K562 (cell line): ENCODE data around the gene SOCS3. TPM values are rescaled to one million over a fixed set of nuclear protein-coding genes. Genes with fewer than 3 reads are reported as not detected.

Source experiments
- ARNT ChIP-seq, 2 experiments: fragments of 450-650 bp; IDR thresholded peaks; 2 replicates each; pipeline ENCODE4 v1.6.1; 2016; ENCODE audit warnings: mild to moderate bottlenecking in 1 of 2
- CTCF ChIP-seq, 3 experiments: IDR thresholded peaks in 2 of 3; conservative IDR thresholded peaks in 1 of 3; 2 replicates each; pipeline ENCODE4 v1.5.1; 2011 to 2012; ENCODE audit warnings: low read length in 3 of 3, mild to moderate bottlenecking in 3 of 3, control low read depth in 2 of 3, improper control_type of control experiment in 1 of 3, inconsistent platforms in 1 of 3, low read depth in 1 of 3, mixed read lengths in 1 of 3, moderate library complexity in 1 of 3; ENCODE audit not compliant: insufficient read depth in 2 of 3
- GTF2A2 ChIP-seq: IDR thresholded peaks from 2 replicates; pipeline ENCODE4 v1.6.1; 2016; ENCODE audit warnings: mild to moderate bottlenecking, missing genetic modification characterization, missing compliant biosample characterization
- PBX2 ChIP-seq, 2 experiments: IDR thresholded peaks in 1 of 2; conservative IDR thresholded peaks in 1 of 2; 2 replicates each; pipeline ENCODE4 v1.6.1; 2016; ENCODE audit warnings: low read depth in 2 of 2, mild to moderate bottlenecking in 1 of 2, missing compliant biosample characterization in 1 of 2, missing genetic modification characterization in 1 of 2, moderate library complexity in 1 of 2
- POLR2G ChIP-seq: fragments of 200-400 bp; formaldehyde crosslinking; IDR thresholded peaks from 2 replicates; pipeline ENCODE4 v1.6.1; 2017; ENCODE audit warnings: low read depth, mild to moderate bottlenecking, antibody characterized with exemption, low read length, moderate library complexity
- RB1 ChIP-seq: fragments of 450-650 bp; IDR thresholded peaks from 2 replicates; pipeline ENCODE4 v1.6.1; 2017; ENCODE audit warnings: low read depth, mild to moderate bottlenecking
- SIN3B ChIP-seq: fragments of 450-650 bp; IDR thresholded peaks from 2 replicates; pipeline ENCODE4 v1.6.1; 2017; ENCODE audit warnings: low read depth, mild to moderate bottlenecking, moderate library complexity
- SNIP1 ChIP-seq: fragments of 450-650 bp; IDR thresholded peaks from 2 replicates; pipeline ENCODE4 v1.7.1; 2017; ENCODE audit warnings: low read depth, mild to moderate bottlenecking
- SRSF3 ChIP-seq: fragments of 200-400 bp; formaldehyde crosslinking; IDR thresholded peaks from 2 replicates; pipeline ENCODE4 v1.6.1; 2016; ENCODE audit warnings: mild to moderate bottlenecking, low read length, moderate library complexity; ENCODE audit not compliant: insufficient read depth
- TAF7 ChIP-seq: fragments of 450-650 bp; IDR thresholded peaks from 2 replicates; pipeline ENCODE4 v1.6.1; 2016; ENCODE audit warnings: missing genetic modification characterization, missing compliant biosample characterization
- TCF7L2 ChIP-seq: fragments of 150-350 bp; IDR thresholded peaks from 2 replicates; pipeline ENCODE4 v1.6.1; 2016; ENCODE audit warnings: low read depth, mild to moderate bottlenecking, low read length, moderate library complexity
- ZFPM2 ChIP-seq: fragments of 250-450 bp; sonication (Bioruptor Pico); IDR thresholded peaks from 2 replicates; pipeline ENCODE4 v1.5.1; 2022; ENCODE audit warnings: mild to moderate bottlenecking
- ZKSCAN8 ChIP-seq: fragments of 200-800 bp; sonication (Bioruptor generic); IDR thresholded peaks from 2 replicates; pipeline ENCODE4 v1.6.1; 2016; ENCODE audit warnings: missing genetic modification characterization, missing compliant biosample characterization
- ZNF12 ChIP-seq: sonication (generic); formaldehyde crosslinking; IDR thresholded peaks from 2 replicates; pipeline ENCODE4 v1.4.0; 2020; ENCODE audit warnings: mild to moderate bottlenecking, missing genetic modification reagents
- ZNF347 ChIP-seq: fragments of 450-650 bp; formaldehyde crosslinking; IDR thresholded peaks from 2 replicates; pipeline ENCODE4 v1.4.0; 2020; ENCODE audit warnings: low read depth, mild to moderate bottlenecking, moderate library complexity
- ZNF398 ChIP-seq: fragments of 250-450 bp; sonication (Bioruptor Pico); IDR thresholded peaks from 2 replicates; pipeline ENCODE4 v1.8.0; 2021; ENCODE audit warnings: moderate library complexity, mild to moderate bottlenecking, inconsistent platforms
- ZNF584 ChIP-seq: fragments of 200-800 bp; sonication (Bioruptor generic); IDR thresholded peaks from 2 replicates; pipeline ENCODE4 v1.6.1; 2016; ENCODE audit warnings: low read depth, mild to moderate bottlenecking, missing genetic modification characterization, missing compliant biosample characterization
- ZZZ3 ChIP-seq: fragments of 450-650 bp; IDR thresholded peaks from 2 replicates; pipeline ENCODE4 v1.6.1; 2016; ENCODE audit warnings: antibody characterized with exemption, mild to moderate bottlenecking, moderate library complexity
- polyA plus RNA-seq, 8 experiments: library from polyadenylated mRNA; depleted of rRNA in 4 of 8; stranded (reverse) in 5 of 8; unstranded in 3 of 8; fragments of >200 nt; fragmentation: Nextera tagmentation in 2 of 8; fragmentation: Illumina TruSeq in 1 of 8; extraction: Ambion mirVana in 2 of 8; extraction: Trizol in 1 of 8; gene quantifications; 2 replicates each; pipeline versions ENCODE4 v1.2.1 to v1.2.3, GENCODE V29; 2011 to 2014; ENCODE audit warnings: inconsistent platforms in 1 of 8, missing spikeins in 1 of 8
- total RNA-seq, 7 experiments: library from RNA; depleted of rRNA in 6 of 7; stranded (reverse); fragments of >200 nt in 6 of 7; fragmentation: Illumina TruSeq in 2 of 7; extraction: Trizol in 2 of 7; gene quantifications; 2 replicates each; pipeline versions ENCODE4 v1.2.1 to v1.2.3, GENCODE V29; 2011 to 2021; ENCODE audit warnings: low replicate concordance in 1 of 7

SOCS3 gene
- total and polyA plus RNA-seq, 9 of the 15 experiments (the other 6 are each of a cell fraction or from before 2014, with no cell fraction given) = 0.56 to 38.9 (median 13.7) TPM

DNA sequence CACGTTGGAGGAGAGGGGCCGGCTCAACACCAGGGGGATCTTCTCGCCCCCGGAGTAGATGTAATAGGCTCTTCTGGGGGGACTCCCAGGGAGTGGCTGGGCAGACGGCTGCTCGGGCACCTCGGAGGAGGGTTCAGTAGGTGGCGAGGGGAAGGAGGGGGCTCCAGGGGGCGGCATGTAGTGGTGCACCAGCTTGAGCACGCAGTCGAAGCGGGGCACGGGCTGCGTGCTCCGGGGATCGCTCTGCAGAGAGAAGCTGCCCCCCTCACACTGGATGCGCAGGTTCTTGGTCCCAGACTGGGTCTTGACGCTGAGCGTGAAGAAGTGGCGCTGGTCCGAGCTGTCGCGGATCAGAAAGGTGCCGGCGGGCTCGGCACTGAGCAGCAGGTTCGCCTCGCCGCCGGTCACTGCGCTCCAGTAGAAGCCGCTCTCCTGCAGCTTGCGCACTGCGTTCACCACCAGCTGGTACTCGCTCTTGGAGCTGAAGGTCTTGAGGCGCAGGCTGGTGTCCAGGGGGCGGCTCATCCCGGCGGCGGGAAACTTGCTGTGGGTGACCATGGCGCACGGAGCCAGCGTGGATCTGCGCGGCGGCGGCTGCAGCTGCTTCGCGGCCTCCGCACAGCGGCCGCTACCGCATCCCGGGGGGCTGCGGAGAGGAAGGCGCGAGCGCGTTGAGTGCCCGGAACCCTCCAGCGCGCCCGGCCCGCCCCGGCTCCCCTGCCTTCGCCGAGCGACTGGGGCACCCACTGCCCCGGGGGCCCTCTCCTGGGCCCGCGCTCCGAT, 1.1 kb downstream of the SOCS3 start (continued):
- TF ChIP-seq ZFPM2 (CRISPR knock-in tag) (no peak), RB1 (peak; percentile 52; the same call in 1 of the 2 replicates), ZZZ3 (no peak), ARNT (IDR thresholded peaks at IDR 0.05) (no peak), ZNF398 (CRISPR knock-in tag) (no peak), ZKSCAN8 (CRISPR knock-in tag) (no peak), POLR2G (no peak; the same call in 1 of the 2 replicates), TAF7 (tag) (no peak), ZNF12 (CRISPR knock-in tag) (no peak), GTF2A2 (tag) (no peak), SIN3B (0 out of 2 replicates have a peak, but pooled peaks have one; percentile 11), ZNF584 (no peak), ZNF347 (CRISPR knock-in tag) (no peak), CTCF (IDR thresholded peaks at IDR 0.05 in 2 of 3, conservative IDR thresholded peaks at IDR 0.05 in 1 of 3; ENCODE audit: insufficient read depth in 2 of 3, low read depth in 1 of 3, low read length in 3 of 3) (no peak), SNIP1 (peak; percentile 63; the same call in 1 of the 2 replicates), TCF7L2 (no peak), PBX2 (CRISPR knock-in tag; IDR thresholded peaks at IDR 0.05; ENCODE audit: low read depth) (no peak), PBX2 (tag; conservative IDR thresholded peaks at IDR 0.05; ENCODE audit: low read depth) (no peak), SRSF3 (no peak)
